HEK293 (cell line): ENCODE measurements around the gene JPH3.

ENCODE experiments used
- ATF2 ChIP-seq: fragments of 450-650 bp; formaldehyde crosslinking; IDR thresholded peaks from 2 replicates; pipeline ENCODE4 v1.5.1; 2016; ENCODE audit warnings: missing biosample characterization, missing genetic modification characterization, low read depth
- BCL6B ChIP-seq: fragments of 450-650 bp; formaldehyde crosslinking; IDR thresholded peaks from 2 replicates; pipeline ENCODE4 v1.5.1; 2017; ENCODE audit warnings: missing biosample characterization, missing genetic modification characterization
- EGR2 ChIP-seq: fragments of 450-650 bp; formaldehyde crosslinking; IDR thresholded peaks from 2 replicates; pipeline ENCODE4 v1.5.1; 2016; ENCODE audit warnings: low read depth, missing biosample characterization, missing genetic modification characterization
- GLI4 ChIP-seq: fragments of 450-650 bp; formaldehyde crosslinking; IDR thresholded peaks from 2 replicates; pipeline ENCODE4 v1.5.1; 2016; ENCODE audit warnings: missing biosample characterization, missing genetic modification characterization
- KLF10 ChIP-seq: fragments of 450-650 bp; IDR thresholded peaks from 2 replicates; pipeline ENCODE4 v1.5.1; 2018; ENCODE audit warnings: missing biosample characterization, mild to moderate bottlenecking, missing genetic modification characterization
- RBAK ChIP-seq: fragments of 450-650 bp; formaldehyde crosslinking; IDR thresholded peaks from 2 replicates; pipeline ENCODE4 v1.5.1; 2016; ENCODE audit warnings: missing biosample characterization, missing genetic modification characterization
- SCRT1 ChIP-seq: fragments of 450-650 bp; formaldehyde crosslinking; IDR thresholded peaks from 2 replicates; pipeline ENCODE4 v1.5.1; 2016; ENCODE audit warnings: missing biosample characterization, missing genetic modification characterization, borderline replicate concordance
- SP3 ChIP-seq: fragments of 450-650 bp; formaldehyde crosslinking; IDR thresholded peaks from 2 replicates; pipeline ENCODE4 v1.5.1; 2016; ENCODE audit warnings: missing biosample characterization, missing genetic modification characterization
- TRIM28 ChIP-seq: IDR thresholded peaks from 2 replicates; pipeline ENCODE4 v1.6.1; 2011; ENCODE audit warnings: low read length, control low read depth, borderline replicate concordance
- TSHZ1 ChIP-seq: fragments of 450-650 bp; formaldehyde crosslinking; IDR thresholded peaks from 2 replicates; pipeline ENCODE4 v1.5.1; 2016; ENCODE audit warnings: missing biosample characterization, missing genetic modification characterization, borderline replicate concordance
- YY2 ChIP-seq: fragments of 450-650 bp; formaldehyde crosslinking; IDR thresholded peaks from 2 replicates; pipeline ENCODE4 v1.5.1; 2016; ENCODE audit warnings: missing biosample characterization, missing genetic modification characterization
- ZBTB11 ChIP-seq: fragments of 450-650 bp; formaldehyde crosslinking; conservative IDR thresholded peaks from 2 replicates; pipeline ENCODE4 v1.5.1; 2016; ENCODE audit warnings: low read depth, missing biosample characterization, missing genetic modification characterization
- ZBTB17 ChIP-seq: fragments of 450-650 bp; formaldehyde crosslinking; IDR thresholded peaks from 2 replicates; pipeline ENCODE4 v1.5.1; 2016; ENCODE audit warnings: missing biosample characterization, missing genetic modification characterization
- ZBTB20 ChIP-seq: fragments of 450-650 bp; formaldehyde crosslinking; IDR thresholded peaks from 2 replicates; pipeline ENCODE4 v1.5.1; 2016; ENCODE audit warnings: missing biosample characterization, missing genetic modification characterization
- ZNF114 ChIP-seq: fragments of 450-650 bp; formaldehyde crosslinking; IDR thresholded peaks from 2 replicates; pipeline ENCODE4 v1.5.0; 2017; ENCODE audit warnings: missing biosample characterization, missing genetic modification characterization
- ZNF280C ChIP-seq: fragments of 450-650 bp; formaldehyde crosslinking; IDR thresholded peaks from 2 replicates; pipeline ENCODE4 v1.5.1; 2016; ENCODE audit warnings: missing biosample characterization, missing genetic modification characterization
- ZNF302 ChIP-seq: fragments of 450-650 bp; formaldehyde crosslinking; IDR thresholded peaks from 2 replicates; pipeline ENCODE4 v1.5.1; 2016; ENCODE audit warnings: missing biosample characterization, missing genetic modification characterization, low read depth
- ZNF324 ChIP-seq: fragments of 450-650 bp; formaldehyde crosslinking; IDR thresholded peaks from 2 replicates; pipeline ENCODE4 v1.5.1; 2016; ENCODE audit warnings: missing biosample characterization, missing genetic modification characterization
- ZNF426 ChIP-seq: fragments of 450-650 bp; formaldehyde crosslinking; IDR thresholded peaks from 2 replicates; pipeline ENCODE4 v1.5.1; 2017; ENCODE audit warnings: missing biosample characterization, missing genetic modification characterization, mild to moderate bottlenecking, inconsistent platforms, moderate library complexity
- ZNF510 ChIP-seq: fragments of 450-650 bp; formaldehyde crosslinking; IDR thresholded peaks from 2 replicates; pipeline ENCODE4 v1.5.1; 2018; ENCODE audit warnings: mild to moderate bottlenecking, missing genetic modification characterization, missing biosample characterization; ENCODE audit not compliant: insufficient replicate concordance
- ZNF529 ChIP-seq: fragments of 450-650 bp; formaldehyde crosslinking; IDR thresholded peaks from 2 replicates; pipeline ENCODE4 v1.5.1; 2017; ENCODE audit warnings: missing genetic modification characterization, missing biosample characterization; ENCODE audit not compliant: insufficient replicate concordance
- ZNF560 ChIP-seq: fragments of 450-650 bp; formaldehyde crosslinking; IDR thresholded peaks from 2 replicates; pipeline ENCODE4 v1.5.1; 2017; ENCODE audit warnings: missing biosample characterization, missing genetic modification characterization, borderline replicate concordance
- ZNF658 ChIP-seq: fragments of 450-650 bp; formaldehyde crosslinking; IDR thresholded peaks from 2 replicates; pipeline ENCODE4; 2016; ENCODE audit warnings: missing biosample characterization, missing genetic modification characterization
- ZNF670 ChIP-seq: fragments of 450-650 bp; formaldehyde crosslinking; IDR thresholded peaks from 2 replicates; pipeline ENCODE4 v1.5.1; 2016; ENCODE audit warnings: missing biosample characterization, missing genetic modification characterization, low read depth
- ZNF791 ChIP-seq: fragments of 450-650 bp; formaldehyde crosslinking; IDR thresholded peaks from 2 replicates; pipeline ENCODE4 v1.5.1; 2016; ENCODE audit warnings: missing biosample characterization, missing genetic modification characterization

JPH3 gene

GRCh38 chr16:87552772-87553573, 49.3 kb upstream of the JPH3 start (continued):
- TF ChIP-seq ZNF510 (tag by site-specific recombination) (no peak), ZNF529 (tag by site-specific recombination) (no peak), ZNF280C (tag by site-specific recombination) (no peak), ZBTB20 (tag by site-specific recombination) (no peak), ZNF670 (tag by site-specific recombination) (no peak), KLF10 (tag by site-specific recombination) (no peak), ZBTB17 (no peak), RBAK (tag by site-specific recombination) (0 out of 2 replicates have a peak, but pooled peaks have one; percentile 57), YY2 (no peak), EGR2 (tag by site-specific recombination) (0 out of 2 replicates have a peak, but pooled peaks have one; percentile 8), ZNF791 (tag by site-specific recombination) (0 out of 2 replicates have a peak, but pooled peaks have one; percentile 43), GLI4 (tag by site-specific recombination) (no peak), SP3 (tag by site-specific recombination) (0 out of 2 replicates have a peak, but pooled peaks have one; percentile 29), ZNF302 (no peak), ATF2 (no peak), ZNF114 (tag by site-specific recombination) (no peak), SCRT1 (tag by site-specific recombination) (no peak), ZNF324 (tag by site-specific recombination) (no peak), ZNF426 (tag by site-specific recombination) (peak; percentile 85), TSHZ1 (tag by site-specific recombination) (no peak; the same call in 1 of the 2 replicates), ZBTB11 (tag by site-specific recombination) (peak; percentile 83), ZNF658 (tag by site-specific recombination) (no peak), ZNF560 (tag by site-specific recombination) (peak; percentile 85), BCL6B (tag by site-specific recombination) (no peak), TRIM28 (no peak)
